ENCODE measurements around the gene PALD1.

PALD1 gene

GRCh38 chr10:70530315-70530714 is 51.7 kb downstream of the PALD1 start:
- no peak overlapping the region for H3K27ac ChIP-seq
- DNase-seq (ENCODE audit: low read depth, low spot score): no peak

GRCh38 chr10:70532554-70533188 is 54.1 kb downstream of the PALD1 start:
- DNase-seq (ENCODE audit: low read depth, low spot score): no peak
- no peak overlapping the region for H3K27ac ChIP-seq

GRCh38 chr10:70533189-70533558 is 54.6 kb downstream of the PALD1 start:
- H3K27ac ChIP-seq: no peak overlapping the region
- no peak for DNase-seq (ENCODE audit: low read depth, low spot score)

GRCh38 chr10:70534281-70534680 is 55.7 kb downstream of the PALD1 start:
- no peak overlapping the region for H3K27ac ChIP-seq
- DNase-seq (ENCODE audit: low read depth, low spot score): no peak

GRCh38 chr10:70535001-70535400 is 56.4 kb downstream of the PALD1 start:
- H3K27ac ChIP-seq: no peak overlapping the region
- no peak for DNase-seq (ENCODE audit: low read depth, low spot score)

GRCh38 chr10:70535451-70535850 is 56.9 kb downstream of the PALD1 start:
- no peak for DNase-seq (ENCODE audit: low read depth, low spot score)
- H3K27ac ChIP-seq: no peak overlapping the region

GRCh38 chr10:70536196-70536861 is 57.8 kb downstream of the PALD1 start:
- no peak overlapping the region for H3K27ac ChIP-seq
- no peak for DNase-seq (ENCODE audit: low read depth, low spot score)

- no peak for DNase-seq (ENCODE audit: low read depth, low spot score)
- no peak overlapping the region for H3K27ac ChIP-seq
These were observed 59.0 kb downstream of the PALD1 start for GRCh38 chr10:70537398-70538194.

GRCh38 chr10:70538195-70538520 is 59.6 kb downstream of the PALD1 start:
- no peak for DNase-seq (ENCODE audit: low read depth, low spot score)
- no peak overlapping the region for H3K27ac ChIP-seq

GRCh38 chr10:70538731-70539338 is 60.3 kb downstream of the PALD1 start:
- H3K27ac ChIP-seq: no peak overlapping the region
- no peak for DNase-seq (ENCODE audit: low read depth, low spot score)

- H3K27ac ChIP-seq: no peak overlapping the region
- DNase-seq (ENCODE audit: low read depth, low spot score): no peak
These were observed 60.9 kb downstream of the PALD1 start for GRCh38 chr10:70539471-70539870.

GRCh38 chr10:70540089-70540788 is 61.7 kb downstream of the PALD1 start:
- no peak overlapping the region for H3K27ac ChIP-seq
- DNase-seq (ENCODE audit: low read depth, low spot score): no peak

GRCh38 chr10:70540789-70541360 is 62.3 kb downstream of the PALD1 start:
- H3K27ac ChIP-seq: no peak overlapping the region
- DNase-seq (ENCODE audit: low read depth, low spot score): no peak

- DNase-seq (ENCODE audit: low read depth, low spot score): no peak
- H3K27ac ChIP-seq: no peak overlapping the region
These were observed 63.4 kb downstream of the PALD1 start for GRCh38 chr10:70541736-70542564.

- H3K27ac ChIP-seq: no peak overlapping the region
These were observed 64.0 kb downstream of the PALD1 start for GRCh38 chr10:70542565-70542938.

GRCh38 chr10:70543911-70544310 is 65.3 kb downstream of the PALD1 start:
- no peak overlapping the region for H3K27ac ChIP-seq
- no peak for DNase-seq (ENCODE audit: low read depth, low spot score)

More at GRCh38 chr10:70542565-70542938, 64.0 kb downstream of the PALD1 start:
- DNase-seq (ENCODE audit: low read depth, low spot score): no peak

- no peak overlapping the region for H3K27ac ChIP-seq
- no peak for DNase-seq (ENCODE audit: low read depth, low spot score)
These were observed 66.1 kb downstream of the PALD1 start for GRCh38 chr10:70544431-70545340.

GRCh38 chr10:70546584-70546983 is 68.0 kb downstream of the PALD1 start:
- no peak for DNase-seq (ENCODE audit: low read depth, low spot score)
- no peak overlapping the region for H3K27ac ChIP-seq
